Effector memory CD4-positive, alpha-beta T cell (primary cell): Measurements from ENCODE around the gene PLPPR2.
"Not testable (repeated sequence)": the region's sequence is repeated elsewhere in the genome, so short reads cannot be mapped to it uniquely, and the experiment has no call there.

Experiments
- DNase-seq, 3 donors: peaks; one replicate each; pipeline ENCODE4 v3.0.0-alpha.2; 2020
- H3K27ac ChIP-seq: 2 replicates; pipeline ENCODE4 v1.7.0; 2013; ENCODE audit warnings: mild to moderate bottlenecking, low read length, moderate library complexity; ENCODE audit not compliant: insufficient read depth, poor library complexity, severe bottlenecking
- H3K27me3 ChIP-seq: replicated peaks from 2 replicates; pipeline ENCODE4 v1.7.0; 2013; ENCODE audit warnings: mild to moderate bottlenecking, low read length; ENCODE audit not compliant: insufficient read depth, control insufficient read depth, poor library complexity, severe bottlenecking
- H3K36me3 ChIP-seq: 2 replicates; pipeline ENCODE4 v1.7.0; 2013; ENCODE audit warnings: mild to moderate bottlenecking, low read length, moderate library complexity; ENCODE audit not compliant: control insufficient read depth, insufficient read depth
- H3K4me1 ChIP-seq: 2 replicates; pipeline ENCODE4 v1.7.0; 2013; ENCODE audit warnings: low read length, mild to moderate bottlenecking; ENCODE audit not compliant: control insufficient read depth, insufficient read depth, poor library complexity, severe bottlenecking
- H3K4me3 ChIP-seq: 2 replicates; pipeline ENCODE4 v1.7.0; 2013; ENCODE audit warnings: low read length, low read depth, mild to moderate bottlenecking; ENCODE audit not compliant: insufficient read depth, poor library complexity, severe bottlenecking
- H3K9me3 ChIP-seq: 2 replicates; pipeline ENCODE4 v1.7.0; 2013; ENCODE audit warnings: mild to moderate bottlenecking, low read length, moderate library complexity; ENCODE audit not compliant: control insufficient read depth
- total RNA-seq, 3 donors: gene quantifications; one replicate each; lab custom pipeline; 2026; lab: John Stamatoyannopoulos, UW

The PLPPR2 gene, protein sequence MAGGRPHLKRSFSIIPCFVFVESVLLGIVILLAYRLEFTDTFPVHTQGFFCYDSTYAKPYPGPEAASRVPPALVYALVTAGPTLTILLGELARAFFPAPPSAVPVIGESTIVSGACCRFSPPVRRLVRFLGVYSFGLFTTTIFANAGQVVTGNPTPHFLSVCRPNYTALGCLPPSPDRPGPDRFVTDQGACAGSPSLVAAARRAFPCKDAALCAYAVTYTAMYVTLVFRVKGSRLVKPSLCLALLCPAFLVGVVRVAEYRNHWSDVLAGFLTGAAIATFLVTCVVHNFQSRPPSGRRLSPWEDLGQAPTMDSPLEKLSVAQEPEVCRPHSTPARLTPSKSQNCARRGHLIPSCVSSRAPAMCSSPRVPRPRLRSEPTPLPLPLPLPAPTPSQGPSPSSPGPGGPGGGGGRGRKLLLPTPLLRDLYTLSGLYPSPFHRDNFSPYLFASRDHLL
- 7.1 to 11.6 (median 7.9) reads per million in 3 donors for total RNA-seq

DNA sequence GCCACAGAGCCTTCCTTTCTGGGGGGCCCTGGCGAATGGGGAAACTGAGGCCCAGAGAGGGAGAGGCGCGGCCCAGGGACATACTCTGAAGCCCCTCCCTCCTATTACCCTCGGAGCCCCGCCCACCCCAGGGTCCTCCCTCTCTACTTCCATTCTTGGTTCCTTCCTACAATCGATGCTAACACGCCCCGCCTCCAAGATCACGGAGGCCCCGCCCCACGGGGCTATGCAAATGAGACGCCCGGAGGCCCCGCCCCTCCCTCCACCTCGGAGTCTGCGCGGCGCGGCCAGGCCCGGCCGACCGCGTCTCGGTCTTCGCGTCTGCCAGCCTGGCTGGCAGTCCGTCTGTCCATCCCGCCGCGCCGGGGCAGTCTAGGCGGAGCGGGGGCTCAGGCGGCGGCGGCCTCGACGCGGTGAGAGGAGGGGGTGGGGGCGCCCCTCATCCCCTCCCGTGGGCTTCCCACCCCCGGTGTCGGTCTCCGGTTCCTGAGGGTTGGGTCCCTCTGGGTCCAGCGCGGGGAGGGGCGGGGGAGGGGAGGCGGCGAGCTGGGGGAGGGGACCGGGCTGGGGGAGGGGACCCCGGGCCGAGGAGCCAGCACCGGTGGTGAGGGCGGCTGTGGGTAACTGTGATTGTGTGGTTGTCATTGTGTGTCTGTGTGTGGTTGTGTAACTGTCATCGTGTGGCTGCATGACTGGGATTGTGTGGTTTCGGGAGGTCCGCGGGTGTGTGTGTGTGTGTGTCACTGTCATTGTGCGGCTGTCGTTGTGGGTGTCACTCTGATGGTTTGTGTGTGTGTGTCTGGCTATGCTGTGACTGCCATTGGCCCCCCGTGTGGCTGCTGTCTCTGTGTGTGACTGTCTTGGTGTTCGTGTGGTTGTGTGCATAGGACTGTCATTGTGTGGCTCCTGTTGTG lies at the start of gene PLPPR2:
PLPPR2 (plus strand) TSS at position 273 of the 914 bp plus-strand sequence. CDS start 2,242 bp downstream, outside the sequence.
- Histone ChIP-seq H3K9me3 (no peaks in the 10 kb centered on the region), H3K27ac (no peak within 1 kb of the TSS)
- DNase-seq = peak; percentile 72 to 81 (median 81)

DNA sequence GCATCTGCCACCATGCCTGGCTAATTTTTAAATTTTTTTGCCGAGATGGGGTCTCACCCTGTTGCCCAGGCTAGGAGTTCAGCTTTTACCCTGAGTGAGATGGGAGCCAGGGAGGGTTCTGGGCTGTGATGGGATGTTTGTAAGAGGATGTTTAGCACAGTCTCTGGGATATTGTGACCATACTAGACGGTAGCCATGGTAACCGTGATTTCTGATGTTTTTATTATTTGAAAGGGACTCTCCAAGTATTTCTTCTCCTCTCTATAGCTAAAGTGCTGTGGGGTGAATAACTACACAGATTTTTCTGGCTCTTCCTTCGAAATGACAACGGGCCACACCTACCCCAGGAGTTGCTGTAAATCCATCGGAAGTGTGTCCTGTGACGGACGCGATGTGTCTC lies 48.9 kb upstream of the PLPPR2 start:
- H3K27me3 ChIP-seq = no peaks in the 10 kb centered on the region
- H3K36me3 ChIP-seq = no peaks in the 10 kb centered on the region
- H3K4me1 ChIP-seq = no peaks in the 10 kb centered on the region
- no peaks in the 10 kb centered on the region for H3K9me3 ChIP-seq
- DNase-seq = no peak
- H3K4me3 ChIP-seq = no peak overlapping the region
- H3K27ac ChIP-seq = no peak overlapping the region

More for the DNA sequence above, at the start of gene PLPPR2:
- peaks cover 6% of the 10 kb centered on the region for H3K4me1 ChIP-seq
- no peaks in the 10 kb centered on the region for H3K27me3 ChIP-seq
- H3K36me3 ChIP-seq = no peaks in the 10 kb centered on the region
- H3K4me3 ChIP-seq = peak within 1 kb of the TSS; percentile 49

DNA sequence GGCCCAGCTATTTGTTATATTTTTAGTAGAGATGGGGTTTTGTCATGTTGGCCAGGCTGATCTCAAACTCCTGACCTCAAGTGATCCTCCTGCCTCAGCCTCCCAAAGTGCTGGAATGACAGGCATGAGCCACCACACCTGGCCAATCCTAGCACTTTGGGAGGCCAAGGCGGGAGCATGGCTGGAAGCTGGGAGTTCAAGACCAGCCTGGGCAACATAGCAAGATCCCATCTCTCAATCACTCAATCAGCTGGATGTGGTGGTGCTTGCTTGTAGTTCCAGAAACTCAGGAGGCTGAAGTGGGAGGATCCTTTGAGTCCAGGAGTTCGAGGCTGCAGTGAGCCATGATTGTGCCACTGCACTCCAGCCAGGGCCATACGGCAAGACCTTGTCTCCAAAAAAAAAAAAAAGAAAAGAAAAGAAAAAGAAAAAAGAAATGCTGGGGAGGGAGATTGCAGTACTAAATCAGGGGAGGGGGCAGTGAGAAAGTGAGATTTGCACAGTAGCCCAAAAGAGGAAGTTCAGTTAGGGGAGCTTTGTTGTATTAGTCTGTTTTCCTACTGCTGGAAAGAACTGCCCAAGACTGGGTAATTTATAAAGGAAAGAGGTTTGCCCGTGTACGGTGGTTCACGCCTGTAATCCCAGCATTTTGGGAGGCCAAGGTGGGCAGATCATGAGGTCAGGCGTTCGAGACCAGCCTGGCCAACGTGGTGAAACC lies 34.8 kb upstream of the PLPPR2 start:
- H3K27me3 ChIP-seq, DNase-seq, H3K36me3 ChIP-seq, H3K4me1 ChIP-seq, H3K9me3 ChIP-seq, H3K4me3 ChIP-seq, H3K27ac ChIP-seq: not testable (repeated sequence)

DNA sequence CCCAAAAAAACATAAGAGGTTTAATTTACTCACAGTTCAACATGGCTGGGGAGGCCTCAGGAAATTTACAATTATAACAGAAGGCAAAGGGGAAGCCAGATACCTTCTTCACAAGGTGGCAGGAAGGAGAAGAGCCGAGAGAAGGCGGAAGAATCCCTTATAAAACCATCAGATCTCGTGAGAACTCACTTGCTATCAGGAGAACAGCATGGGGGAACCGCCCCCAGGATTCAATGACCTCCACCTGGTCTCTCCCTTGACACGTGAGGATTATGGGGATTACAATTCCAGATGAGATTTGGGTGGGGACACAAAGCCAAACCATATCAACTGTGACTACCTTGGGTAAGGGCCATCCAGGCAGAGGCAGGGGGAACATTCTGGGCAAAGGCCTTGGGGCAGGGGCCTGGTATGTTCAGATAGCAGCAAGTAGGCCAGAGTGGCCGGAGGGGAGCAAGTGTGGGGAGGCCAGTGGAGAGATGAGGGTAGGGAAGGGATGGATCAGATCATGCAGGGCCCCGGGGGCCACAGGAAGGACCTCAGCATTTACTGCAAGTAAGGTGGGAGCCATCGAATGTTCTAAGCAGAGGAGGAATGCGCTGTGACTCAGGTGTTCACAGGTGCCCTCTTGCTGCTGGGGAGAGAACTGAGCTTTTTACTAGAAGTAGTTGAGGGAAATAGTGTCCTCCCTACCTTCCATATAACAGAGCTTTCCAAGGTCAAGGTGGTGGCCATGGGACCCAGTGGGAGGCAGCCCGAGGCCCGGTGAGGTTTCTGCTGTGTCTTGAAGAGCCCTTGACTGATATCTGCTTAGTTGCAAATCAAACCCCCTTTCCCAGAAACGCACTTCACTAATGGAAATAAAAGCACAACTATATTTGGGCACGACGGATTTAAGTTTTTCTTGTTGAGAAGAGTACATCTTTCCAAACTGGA lies 33.8 kb upstream of the PLPPR2 start:
- H3K27ac ChIP-seq = no peak overlapping the region
- H3K36me3 ChIP-seq = no peaks in the 10 kb centered on the region
- H3K4me1 ChIP-seq = peaks cover 6% of the 10 kb centered on the region
- no peak overlapping the region for H3K4me3 ChIP-seq
- no peak for DNase-seq
- H3K9me3 ChIP-seq = no peaks in the 10 kb centered on the region
- no peaks in the 10 kb centered on the region for H3K27me3 ChIP-seq

DNA sequence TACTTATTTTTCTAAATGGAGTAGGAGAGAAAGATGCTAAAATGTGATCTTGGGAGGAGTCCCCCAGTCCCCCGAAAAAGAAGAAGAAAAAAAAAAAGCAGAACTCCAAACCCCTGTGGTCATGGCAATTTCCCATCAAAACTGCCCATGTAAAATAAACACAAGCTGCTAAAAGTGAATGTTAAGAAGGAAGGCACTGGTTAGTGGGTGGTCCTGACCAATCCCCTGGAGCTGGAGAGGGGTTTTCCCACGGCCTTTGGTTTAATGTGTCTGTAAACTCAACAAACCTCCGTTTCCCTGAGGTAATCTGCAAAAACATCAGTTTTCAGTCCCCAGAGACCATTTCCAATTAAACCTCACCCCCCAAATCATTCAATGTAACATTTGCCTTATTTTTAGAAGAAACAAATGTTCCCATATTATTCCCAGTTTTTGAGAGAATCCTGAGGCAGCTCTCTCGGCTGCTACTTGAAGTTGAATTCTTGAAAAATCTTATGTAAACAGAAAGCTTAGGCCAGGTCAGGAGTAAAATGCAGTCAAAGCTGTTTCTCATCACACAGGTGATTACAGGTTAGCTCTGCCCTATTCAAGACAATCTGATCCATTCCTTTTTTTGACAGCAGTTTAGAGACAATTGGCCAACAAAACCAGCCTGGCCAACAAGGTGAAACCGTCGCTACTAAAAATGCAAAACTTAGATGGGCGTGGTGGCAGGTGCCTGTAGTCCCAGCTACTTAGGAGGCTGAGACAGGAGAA lies 32.8 kb upstream of the PLPPR2 start:
- H3K36me3 ChIP-seq = no peaks in the 10 kb centered on the region
- no peaks in the 10 kb centered on the region for H3K27me3 ChIP-seq
- H3K4me3 ChIP-seq = no peak overlapping the region
- no peaks in the 10 kb centered on the region for H3K9me3 ChIP-seq
- no peak for DNase-seq
- H3K4me1 ChIP-seq = peaks cover 6% of the 10 kb centered on the region
- no peak overlapping the region for H3K27ac ChIP-seq

DNA sequence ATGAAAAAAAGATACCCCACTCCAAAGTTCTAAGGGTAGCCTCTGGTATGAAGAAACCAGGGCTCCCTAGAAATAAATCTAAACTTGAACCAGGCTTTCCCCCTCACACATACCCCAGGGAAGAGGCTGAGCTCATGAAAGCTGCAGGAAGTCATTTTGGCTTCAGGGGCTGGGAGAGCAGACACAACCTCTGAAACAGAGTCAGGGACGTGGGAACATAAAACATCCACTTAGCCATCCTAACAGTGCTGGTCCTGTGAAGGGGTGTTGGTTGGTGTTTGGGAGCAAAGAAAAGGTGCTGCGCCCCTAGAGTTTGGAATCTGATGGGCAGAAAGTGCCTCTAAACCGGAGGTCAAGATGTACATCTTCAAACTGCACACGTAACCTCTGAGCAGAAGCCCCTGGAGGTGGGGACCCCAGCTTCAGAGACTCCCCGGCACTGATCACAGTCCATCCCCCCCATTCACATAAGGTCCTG lies 31.6 kb upstream of the PLPPR2 start:
- Histone ChIP-seq H3K4me3 (no peak overlapping the region), H3K27me3 (no peaks in the 10 kb centered on the region), H3K36me3 (no peaks in the 10 kb centered on the region), H3K9me3 (no peaks in the 10 kb centered on the region), H3K27ac (no peak overlapping the region), H3K4me1 (peaks cover 6% of the 10 kb centered on the region)
- no peak for DNase-seq

DNA sequence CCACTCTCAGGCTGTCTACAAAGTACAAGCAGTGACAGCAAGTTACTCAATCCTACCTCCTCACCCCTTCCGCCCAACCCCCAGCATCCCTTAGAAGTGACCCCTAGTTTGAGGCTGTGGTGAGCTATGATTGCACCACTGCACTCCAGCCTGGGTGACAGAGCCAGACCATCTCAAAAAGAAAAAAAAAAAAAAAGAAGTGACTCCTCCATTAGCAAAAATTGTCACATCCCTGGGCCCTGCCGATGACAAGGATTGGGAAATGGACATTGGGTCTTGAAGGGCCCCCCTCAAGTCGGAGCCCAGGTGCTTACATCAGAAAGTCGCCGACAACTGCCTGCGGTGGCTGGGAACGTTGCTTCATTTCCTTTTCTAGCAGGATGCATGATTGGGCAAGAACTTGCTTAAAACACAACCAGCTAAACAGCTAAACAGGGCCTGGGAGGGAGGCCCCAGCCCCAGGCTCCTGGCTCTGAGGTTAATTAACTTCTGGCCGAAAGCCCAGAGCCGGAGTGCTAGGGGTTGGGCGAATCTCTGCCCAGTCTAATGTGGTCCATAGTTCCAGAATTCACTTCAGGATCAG lies 31.1 kb upstream of the PLPPR2 start:
- no peaks in the 10 kb centered on the region for H3K36me3 ChIP-seq
- no peak for DNase-seq
- peaks cover 6% of the 10 kb centered on the region for H3K4me1 ChIP-seq
- no peak overlapping the region for H3K27ac ChIP-seq
- H3K4me3 ChIP-seq = no peak overlapping the region
- no peaks in the 10 kb centered on the region for H3K27me3 ChIP-seq
- H3K9me3 ChIP-seq = no peaks in the 10 kb centered on the region

DNA sequence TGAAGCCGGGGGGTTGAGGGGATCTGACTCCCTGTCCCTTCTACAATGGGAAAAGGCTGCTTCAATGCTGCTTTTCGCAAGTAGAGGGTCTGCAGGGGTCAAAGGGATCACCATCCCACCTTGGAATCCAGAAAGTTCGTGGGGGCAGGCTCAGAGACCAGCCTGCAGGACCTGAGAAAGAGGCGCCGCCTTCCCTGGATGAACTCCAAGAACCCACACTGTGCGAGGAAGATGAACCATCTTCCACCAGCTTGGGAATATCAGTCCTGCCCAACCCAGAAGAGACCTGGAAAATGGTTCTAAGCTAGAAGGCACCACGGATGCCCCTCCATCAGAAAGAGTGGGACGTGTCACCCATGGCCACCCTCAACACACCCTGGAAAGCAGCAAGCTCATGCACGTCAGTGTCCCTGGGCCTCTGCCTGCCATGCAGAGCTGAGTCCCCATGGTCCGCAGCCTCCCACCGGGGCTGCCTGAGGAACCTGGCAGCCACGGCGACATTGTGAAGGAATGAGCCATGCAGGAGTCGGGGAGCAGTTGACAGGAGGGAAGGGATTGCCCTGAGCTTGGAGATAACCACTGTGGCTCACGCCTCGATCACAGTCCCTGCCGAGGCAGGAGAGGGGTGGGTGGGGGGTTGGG lies 30.4 kb upstream of the PLPPR2 start:
- no peaks in the 10 kb centered on the region for H3K9me3 ChIP-seq
- no peak overlapping the region for H3K27ac ChIP-seq
- no peak for DNase-seq
- no peaks in the 10 kb centered on the region for H3K36me3 ChIP-seq
- no peaks in the 10 kb centered on the region for H3K27me3 ChIP-seq
- H3K4me3 ChIP-seq = no peak overlapping the region
- peaks cover 6% of the 10 kb centered on the region for H3K4me1 ChIP-seq
